Stomach (tissue), 9 donors: Measurements from ENCODE around the gene MBNL2. TPM values are rescaled to one million over a fixed set of nuclear protein-coding genes. Genes with fewer than 3 reads are reported as not detected.

Experiments
- DNase-seq, 2 donors: peaks; one replicate each; pipeline versions ENCODE4 v3.0.0 to v3.0.0-alpha.2; 2013 to 2019
- H3K27ac ChIP-seq, 5 donors: fragments of 200-600 bp in 4 of 5; sonication (generic) in 4 of 5; one replicate each; pipeline ENCODE4 v1.5.1; 2013 to 2019; ENCODE audit warnings: mild to moderate bottlenecking in 1 of 5, moderate library complexity in 1 of 5
- H3K27me3 ChIP-seq, 3 donors: fragments of 200-600 bp; sonication (generic); one replicate each; pipeline ENCODE4 v1.5.1; 2017 to 2019; ENCODE audit warnings: mixed run types in 1 of 3
- H3K36me3 ChIP-seq, 4 donors: fragments of 200-600 bp; sonication (generic); 1 replicate in 3 of 4; 2 replicates in 1 of 4; pipeline ENCODE4 v1.5.1; 2016 to 2019
- H3K4me1 ChIP-seq, 4 donors: fragments of 200-600 bp; sonication (generic); one replicate each; pipeline ENCODE4 v1.5.1; 2016 to 2019
- H3K4me3 ChIP-seq, 4 donors: fragments of 200-600 bp; sonication (generic) in 3 of 4; one replicate each; pipeline ENCODE4 v1.5.1; 2016 to 2019; ENCODE audit warnings: mild to moderate bottlenecking in 1 of 4
- H3K9me3 ChIP-seq, 4 donors: fragments of 200-600 bp; sonication (generic); one replicate each; pipeline ENCODE4 v1.5.1; 2016 to 2019
- EP300 ChIP-seq: sonication (generic); formaldehyde crosslinking; IDR thresholded peaks from one replicate; pipeline ENCODE4 v1.6.1; 2017; ENCODE audit warnings: antibody characterized with exemption
- POLR2A ChIP-seq, 4 donors: fragments of 450-650 bp; IDR thresholded peaks; one replicate each; pipeline ENCODE4 v1.6.1; 2016; ENCODE audit warnings: antibody characterized with exemption in 4 of 4, control low read depth in 2 of 4, mild to moderate bottlenecking in 1 of 4, moderate library complexity in 1 of 4
- POLR2AphosphoS5 ChIP-seq, 3 donors: sonication (generic); formaldehyde crosslinking; IDR thresholded peaks; one replicate each; pipeline ENCODE4 v1.6.1; 2016; ENCODE audit warnings: antibody characterized with exemption in 3 of 3
- WGBS, 5 donors: extraction: QIAGEN DNeasy Blood & Tissue Kit in 3 of 5; methylation state at CpG; one replicate each; pipeline versions ENCODE4 v1.1.5 to v1.1.7; 2013 to 2018; 5-methylcytosine and 5-hydroxymethylcytosine counted together
- intact Hi-C: fragments of 100-400 bp; cut with DNase I; formaldehyde crosslinking; loops from one replicate; pipeline ENCODE4 v1.15.1; 2023; ENCODE audit warnings: low total_unique reads
- polyA plus RNA-seq, 3 donors: library from polyadenylated mRNA; stranded (reverse); fragments of 200-250 nt; gene quantifications; one replicate each; pipeline ENCODE4 v1.2.3, GENCODE V29; 2013
- total RNA-seq, 5 donors: library from RNA; depleted of rRNA; stranded (reverse); fragments of >200 nt; gene quantifications; one replicate each; pipeline versions ENCODE4 v1.1.0 to v1.2.3, GENCODE V29; 2014 to 2016
- TF ChIP-seq, protein P1 (sequence below), 7 experiments: fragments of 450-650 bp in 4 of 7; fragments of 200-600 bp in 3 of 7; sonication (generic) in 3 of 7; IDR thresholded peaks; one replicate each; pipeline ENCODE4 v1.5.1; 2016 to 2019; ENCODE audit warnings: antibody characterized with exemption in 7 of 7, control low read depth in 2 of 7, mild to moderate bottlenecking in 1 of 7
- donor health status: healthy with polysubstance abuse.
- donor health status: Bipolar disorder and iron deficiency.
- donor health status: healthy.

MBNL2 gene
- total and polyA plus RNA-seq, 8 donors = 8.3 to 74.5 (median 25.6) TPM

DNA sequence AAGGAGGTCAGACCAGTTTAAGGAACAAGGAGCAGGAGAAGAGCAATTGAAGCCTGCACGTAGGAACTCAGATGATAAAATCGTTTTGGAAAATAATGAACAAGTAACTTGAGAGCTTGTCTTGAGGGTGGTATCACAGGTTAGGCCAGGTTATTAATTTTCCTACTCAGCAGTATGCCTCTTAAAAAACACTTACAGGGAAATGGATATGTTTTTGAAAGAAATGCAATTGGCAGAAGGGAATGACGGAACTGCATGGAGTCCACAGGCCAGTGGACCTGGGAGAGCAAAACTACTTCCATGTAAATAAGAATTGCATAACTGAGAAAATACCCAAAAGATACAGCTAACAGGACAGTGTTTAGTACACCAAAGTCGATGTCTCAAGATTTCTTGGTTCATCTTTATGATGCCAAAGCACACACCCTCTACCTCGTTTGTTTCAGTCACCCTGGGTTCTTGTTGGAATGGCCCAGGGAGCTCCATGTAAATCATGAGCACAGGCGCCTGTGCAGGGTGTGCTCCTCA lies 35.2 kb downstream of the MBNL2 start:
- Histone ChIP-seq H3K27ac (peak overlapping the region; percentile 3 to 77 (median 64)), H3K36me3 (no peaks in the 10 kb centered on the region), H3K9me3 (no peaks in the 10 kb centered on the region), H3K4me3 (no peak overlapping the region), H3K4me1 (peaks cover 60 to 90% (median 77%) of the 10 kb centered on the region in 4 donors), H3K27me3 (no peaks in the 10 kb centered on the region)
- DNase-seq = no peak
- 72 to 83% (median 78%) methylated on average over 6 of the region's 6 CpGs for WGBS, 5 donors
- intact Hi-C loops = no loop called here
- TF ChIP-seq, protein P1, sequence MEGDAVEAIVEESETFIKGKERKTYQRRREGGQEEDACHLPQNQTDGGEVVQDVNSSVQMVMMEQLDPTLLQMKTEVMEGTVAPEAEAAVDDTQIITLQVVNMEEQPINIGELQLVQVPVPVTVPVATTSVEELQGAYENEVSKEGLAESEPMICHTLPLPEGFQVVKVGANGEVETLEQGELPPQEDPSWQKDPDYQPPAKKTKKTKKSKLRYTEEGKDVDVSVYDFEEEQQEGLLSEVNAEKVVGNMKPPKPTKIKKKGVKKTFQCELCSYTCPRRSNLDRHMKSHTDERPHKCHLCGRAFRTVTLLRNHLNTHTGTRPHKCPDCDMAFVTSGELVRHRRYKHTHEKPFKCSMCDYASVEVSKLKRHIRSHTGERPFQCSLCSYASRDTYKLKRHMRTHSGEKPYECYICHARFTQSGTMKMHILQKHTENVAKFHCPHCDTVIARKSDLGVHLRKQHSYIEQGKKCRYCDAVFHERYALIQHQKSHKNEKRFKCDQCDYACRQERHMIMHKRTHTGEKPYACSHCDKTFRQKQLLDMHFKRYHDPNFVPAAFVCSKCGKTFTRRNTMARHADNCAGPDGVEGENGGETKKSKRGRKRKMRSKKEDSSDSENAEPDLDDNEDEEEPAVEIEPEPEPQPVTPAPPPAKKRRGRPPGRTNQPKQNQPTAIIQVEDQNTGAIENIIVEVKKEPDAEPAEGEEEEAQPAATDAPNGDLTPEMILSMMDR (IDR thresholded peaks at IDR 0.05) = no peak
- TF ChIP-seq POLR2AphosphoS5 (IDR thresholded peaks at IDR 0.05) (no peak), POLR2A (IDR thresholded peaks at IDR 0.05) (no peak), EP300 (no peak)

DNA sequence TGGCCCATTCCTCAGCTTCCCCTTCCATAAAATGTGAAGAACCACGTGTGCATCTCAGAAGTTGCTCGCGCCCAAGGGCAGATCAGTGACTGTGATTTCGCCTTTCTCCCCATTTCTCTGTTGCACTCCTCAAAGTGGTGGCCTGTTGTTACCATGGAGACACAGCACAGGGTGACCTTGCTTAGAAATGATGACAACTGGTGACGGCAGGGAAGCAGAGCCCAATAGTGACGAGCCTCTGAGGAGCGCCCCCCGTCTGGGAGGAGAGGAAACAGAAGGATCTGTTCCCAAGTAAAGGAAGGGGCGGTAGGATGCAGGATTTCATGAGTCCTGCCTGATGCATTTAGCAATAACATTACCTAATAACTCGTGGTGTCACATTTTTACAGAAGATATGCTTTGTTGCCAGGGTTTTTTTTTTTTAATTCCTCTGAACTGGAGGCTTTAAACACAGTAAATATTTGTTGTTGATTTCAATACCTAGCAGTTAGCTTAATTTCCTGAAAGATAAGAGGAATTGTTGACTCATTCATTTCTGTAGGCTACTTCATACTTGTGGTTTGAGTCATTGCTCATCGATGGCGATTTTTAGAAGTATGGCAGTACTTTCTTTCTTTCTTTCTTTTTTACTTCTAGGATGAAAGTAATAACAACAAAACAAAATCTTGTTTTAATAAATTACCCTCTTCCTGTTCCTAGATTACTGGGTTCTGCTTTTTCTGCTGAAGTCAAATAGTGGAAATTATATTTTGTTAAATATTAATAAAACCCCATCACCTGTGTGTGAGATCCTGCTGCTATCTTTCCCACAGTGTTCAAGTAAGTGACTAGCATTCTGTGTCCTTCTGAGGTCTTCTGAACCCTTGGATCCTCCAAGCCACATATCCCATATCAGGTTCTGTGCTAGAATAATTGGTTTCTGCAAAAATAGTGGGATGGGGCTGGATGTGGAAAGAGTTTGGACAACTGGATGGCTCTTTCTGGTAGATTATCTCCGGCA lies 36.0 kb downstream of the MBNL2 start:
- intact Hi-C loops = no loop called here
- no peaks in the 10 kb centered on the region for H3K36me3 ChIP-seq
- no peak overlapping the region for H3K4me3 ChIP-seq
- DNase-seq = peak in 1 of 2 donors; percentile 66
- TF ChIP-seq, protein P1 (IDR thresholded peaks at IDR 0.05) = no peak
- TF ChIP-seq EP300 (peak; percentile 30), POLR2A (IDR thresholded peaks at IDR 0.05) (no peak), POLR2AphosphoS5 (IDR thresholded peaks at IDR 0.05) (peak in 1 of 3 donors; percentile 19)
- peak overlapping the region; percentile 26 to 77 (median 64) for H3K27ac ChIP-seq
- no peaks in the 10 kb centered on the region for H3K9me3 ChIP-seq
- WGBS, 5 donors = 44 to 54% (median 44%) methylated on average over 13 of the region's 13 CpGs
- H3K4me1 ChIP-seq = peaks cover 60 to 89% (median 79%) of the 10 kb centered on the region in 4 donors
- H3K27me3 ChIP-seq = no peaks in the 10 kb centered on the region

DNA sequence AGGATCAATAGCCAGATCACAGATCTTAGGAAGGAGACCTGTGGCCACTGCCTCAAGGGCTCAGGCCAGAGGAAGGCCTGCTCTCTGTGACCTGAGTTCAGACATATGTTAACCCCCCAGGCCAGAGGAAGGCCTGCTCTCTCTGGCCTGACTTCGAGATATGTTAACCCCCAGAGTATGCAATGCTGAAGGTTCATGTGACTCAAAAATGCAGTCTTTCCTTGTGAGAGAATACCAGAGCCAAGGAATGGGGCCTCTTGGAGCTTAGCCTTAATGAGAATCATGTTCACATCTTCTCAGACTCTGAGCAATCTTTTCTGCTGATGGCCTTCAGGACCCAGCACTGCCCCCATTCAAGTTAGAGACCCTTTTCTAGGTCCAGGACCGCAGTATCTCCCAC lies 36.7 kb downstream of the MBNL2 start:
- 80 to 94% (median 83%) methylated on average over 2 of the region's 2 CpGs for WGBS, 5 donors
- H3K9me3 ChIP-seq = no peaks in the 10 kb centered on the region
- H3K36me3 ChIP-seq = no peaks in the 10 kb centered on the region
- H3K4me1 ChIP-seq = peaks cover 60 to 86% (median 77%) of the 10 kb centered on the region in 4 donors
- TF ChIP-seq POLR2A (IDR thresholded peaks at IDR 0.05) = no peak
- TF ChIP-seq, protein P1 (IDR thresholded peaks at IDR 0.05) = no peak
- TF ChIP-seq EP300 = no peak
- no peak for TF ChIP-seq POLR2AphosphoS5 (IDR thresholded peaks at IDR 0.05)
- no peak overlapping the region for H3K4me3 ChIP-seq
- intact Hi-C loops = no loop called here
- H3K27me3 ChIP-seq = no peaks in the 10 kb centered on the region
- DNase-seq = no peak
- peak overlapping the region; percentile 26 to 77 (median 64) for H3K27ac ChIP-seq

DNA sequence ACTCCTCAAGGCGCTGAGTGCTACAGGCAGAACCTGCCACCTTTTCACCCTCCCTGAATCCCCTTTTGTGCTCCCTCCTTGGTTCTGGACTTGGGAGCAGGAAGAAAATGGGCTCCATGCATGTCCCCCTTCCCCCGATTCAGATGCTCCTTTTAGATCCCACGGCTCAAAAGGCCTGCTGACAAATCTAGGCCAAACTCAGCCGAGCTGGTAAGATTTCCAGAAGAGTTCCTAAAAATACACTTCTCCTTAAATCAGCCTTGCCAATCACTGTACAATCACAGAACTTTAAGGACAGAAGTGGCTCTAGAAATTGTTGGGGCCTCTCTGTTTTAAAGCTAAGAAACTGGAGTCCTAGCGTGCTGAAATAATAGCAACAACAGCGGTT lies 37.3 kb downstream of the MBNL2 start:
- Histone ChIP-seq H3K4me3 (no peak overlapping the region), H3K36me3 (no peaks in the 10 kb centered on the region), H3K27me3 (no peaks in the 10 kb centered on the region), H3K27ac (peak overlapping the region in 4 of 5 donors; percentile 59 to 77 (median 64)), H3K9me3 (no peaks in the 10 kb centered on the region), H3K4me1 (peaks cover 60 to 86% (median 74%) of the 10 kb centered on the region in 4 donors)
- DNase-seq = no peak
- 87 to 93% (median 90%) methylated on average over 6 of the region's 6 CpGs for WGBS, 5 donors
- intact Hi-C loops = no loop called here
- TF ChIP-seq EP300 = no peak
- no peak for TF ChIP-seq POLR2A (IDR thresholded peaks at IDR 0.05)
- TF ChIP-seq POLR2AphosphoS5 (IDR thresholded peaks at IDR 0.05) = no peak
- TF ChIP-seq, protein P1 (IDR thresholded peaks at IDR 0.05) = no peak
